NOMO-1 treated with dmso at 0.1 percent for 144 hours (cell line): ENCODE results near the gene SRGAP3.

ENCODE experiments used
- DNase-seq: peaks from one replicate; lab custom pipeline; 2025; ENCODE audit not compliant: unreplicated experiment; lab: John Stamatoyannopoulos, UW

SRGAP3 gene

GRCh38 chr3:9023226-9023590, 226.2 kb downstream of the SRGAP3 start:
- DNase-seq: no peak

- DNase-seq: no peak
These were observed 226.9 kb downstream of the SRGAP3 start for GRCh38 chr3:9022305-9023225.

- DNase-seq: no peak
These were observed 228.0 kb downstream of the SRGAP3 start for GRCh38 chr3:9021271-9022009.

GRCh38 chr3:9020426-9020825, 229.0 kb downstream of the SRGAP3 start:
- no peak for DNase-seq

- no peak for DNase-seq
These were observed 230.0 kb downstream of the SRGAP3 start for GRCh38 chr3:9019259-9019961.

- DNase-seq: no peak
These were observed 234.2 kb downstream of the SRGAP3 start for GRCh38 chr3:9015250-9015649.

GRCh38 chr3:9013782-9014563, 235.5 kb downstream of the SRGAP3 start:
- DNase-seq: no peak

GRCh38 chr3:9012521-9012920, 236.9 kb downstream of the SRGAP3 start:
- no peak for DNase-seq

GRCh38 chr3:9009976-9010545, 239.4 kb downstream of the SRGAP3 start:
- DNase-seq: no peak

- no peak for DNase-seq
These were observed 240.7 kb downstream of the SRGAP3 start for GRCh38 chr3:9008550-9009255.

GRCh38 chr3:9007928-9008327, 241.5 kb downstream of the SRGAP3 start:
- DNase-seq: no peak

- no peak for DNase-seq
These were observed 242.2 kb downstream of the SRGAP3 start for GRCh38 chr3:9007213-9007612.

- no peak for DNase-seq
These were observed 249.4 kb downstream of the SRGAP3 start for GRCh38 chr3:9000041-9000440.

- DNase-seq: no peak
These were observed 252.3 kb downstream of the SRGAP3 start for GRCh38 chr3:8997151-8997550.

GRCh38 chr3:8996681-8997121, 252.7 kb downstream of the SRGAP3 start:
- no peak for DNase-seq

- no peak for DNase-seq
These were observed 253.2 kb downstream of the SRGAP3 start for GRCh38 chr3:8996216-8996615.

- no peak for DNase-seq
These were observed 255.2 kb downstream of the SRGAP3 start for GRCh38 chr3:8994226-8994625.

GRCh38 chr3:8993331-8993730, 256.1 kb downstream of the SRGAP3 start:
- no peak for DNase-seq

GRCh38 chr3:8992854-8993253, 256.6 kb downstream of the SRGAP3 start:
- DNase-seq: no peak

- no peak for DNase-seq
These were observed 257.2 kb downstream of the SRGAP3 start for GRCh38 chr3:8992199-8992598.
